Superior temporal gyrus (tissue), 1 donor: ENCODE results near the gene CDH3.

Source experiments
- DNase-seq: peaks from one replicate; pipeline ENCODE4 v3.0.0-alpha.2; 2016; ENCODE audit errors: extremely low spot score

CDH3 gene

DNA sequence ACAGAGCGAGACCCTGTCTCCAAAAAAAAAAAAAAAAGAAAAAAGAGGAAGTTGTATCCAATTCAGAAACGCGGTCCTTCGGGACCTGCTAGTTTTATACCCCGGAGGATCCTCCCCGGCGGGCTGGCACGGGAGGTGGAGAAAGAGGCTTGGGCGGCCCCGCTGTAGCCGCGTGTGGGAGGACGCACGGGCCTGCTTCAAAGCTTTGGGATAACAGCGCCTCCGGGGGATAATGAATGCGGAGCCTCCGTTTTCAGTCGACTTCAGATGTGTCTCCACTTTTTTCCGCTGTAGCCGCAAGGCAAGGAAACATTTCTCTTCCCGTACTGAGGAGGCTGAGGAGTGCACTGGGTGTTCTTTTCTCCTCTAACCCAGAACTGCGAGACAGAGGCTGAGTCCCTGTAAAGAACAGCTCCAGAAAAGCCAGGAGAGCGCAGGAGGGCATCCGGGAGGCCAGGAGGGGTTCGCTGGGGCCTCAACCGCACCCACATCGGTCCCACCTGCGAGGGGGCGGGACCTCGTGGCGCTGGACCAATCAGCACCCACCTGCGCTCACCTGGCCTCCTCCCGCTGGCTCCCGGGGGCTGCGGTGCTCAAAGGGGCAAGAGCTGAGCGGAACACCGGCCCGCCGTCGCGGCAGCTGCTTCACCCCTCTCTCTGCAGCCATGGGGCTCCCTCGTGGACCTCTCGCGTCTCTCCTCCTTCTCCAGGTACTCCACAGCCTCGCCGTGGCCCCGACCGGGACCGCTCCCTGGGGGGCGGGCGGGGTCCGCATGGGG, at the start of gene CDH3:
Gene CDH3 (plus strand): TSS at position 596 of the 779 bp plus-strand sequence. CDS start 70 bp downstream, at position 666.
- DNase-seq, result no peak

DNA sequence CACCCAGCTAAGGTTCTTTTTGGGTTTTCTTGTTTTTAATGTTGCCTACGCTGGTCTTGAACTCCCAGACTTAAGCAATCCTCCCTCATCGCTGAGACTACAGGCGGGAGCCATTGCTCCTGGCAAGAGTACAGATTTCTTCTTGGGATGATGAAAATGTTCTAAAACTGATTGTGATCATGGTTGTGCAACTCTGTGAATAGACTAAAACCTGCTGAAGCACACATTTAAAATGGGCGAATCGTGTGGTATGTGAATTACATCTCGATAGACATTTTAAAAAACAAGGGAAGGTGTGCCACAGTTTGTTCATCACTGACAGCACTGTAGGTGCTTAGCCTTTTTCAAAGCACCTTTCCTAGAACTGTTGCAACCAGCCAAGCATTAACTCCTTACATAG, 48.8 kb upstream of the CDH3 start:
- DNase-seq, result no peak

DNA sequence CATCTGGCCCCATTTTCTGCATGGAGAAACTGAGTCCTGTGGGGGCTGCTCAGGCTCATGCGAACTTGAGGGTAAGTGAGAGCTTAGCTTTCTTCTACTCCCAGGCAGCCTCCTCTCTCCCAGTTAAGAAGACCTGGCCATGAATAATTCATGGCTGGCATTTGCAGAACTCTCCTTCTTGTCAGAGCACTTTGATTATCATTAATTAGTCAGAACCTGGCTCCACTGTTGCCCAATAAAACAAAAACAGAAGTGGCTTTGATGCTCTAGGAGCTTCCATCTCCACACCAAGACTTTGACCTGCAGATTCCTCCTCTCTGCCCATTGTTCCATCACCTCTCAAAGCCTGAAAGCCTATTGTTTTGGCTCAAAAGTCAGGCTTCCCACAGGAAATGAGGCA, 45.5 kb upstream of the CDH3 start:
- no peak for DNase-seq

GRCh38 chr16:68605746-68606145, 39.4 kb upstream of the CDH3 start:
- DNase-seq, result no peak

GRCh38 chr16:68607443-68607842, 37.7 kb upstream of the CDH3 start:
- DNase-seq, result no peak

GRCh38 chr16:68608330-68608729, 36.8 kb upstream of the CDH3 start:
- no peak for DNase-seq

- DNase-seq, result no peak
These were observed 32.1 kb upstream of the CDH3 start for GRCh38 chr16:68612996-68613395.

- no peak for DNase-seq
These were observed 27.4 kb upstream of the CDH3 start for GRCh38 chr16:68617734-68618133.

- no peak for DNase-seq
These were observed 18.6 kb upstream of the CDH3 start for GRCh38 chr16:68626557-68626956.

GRCh38 chr16:68627951-68628425, 17.1 kb upstream of the CDH3 start:
- DNase-seq, result no peak

DNA sequence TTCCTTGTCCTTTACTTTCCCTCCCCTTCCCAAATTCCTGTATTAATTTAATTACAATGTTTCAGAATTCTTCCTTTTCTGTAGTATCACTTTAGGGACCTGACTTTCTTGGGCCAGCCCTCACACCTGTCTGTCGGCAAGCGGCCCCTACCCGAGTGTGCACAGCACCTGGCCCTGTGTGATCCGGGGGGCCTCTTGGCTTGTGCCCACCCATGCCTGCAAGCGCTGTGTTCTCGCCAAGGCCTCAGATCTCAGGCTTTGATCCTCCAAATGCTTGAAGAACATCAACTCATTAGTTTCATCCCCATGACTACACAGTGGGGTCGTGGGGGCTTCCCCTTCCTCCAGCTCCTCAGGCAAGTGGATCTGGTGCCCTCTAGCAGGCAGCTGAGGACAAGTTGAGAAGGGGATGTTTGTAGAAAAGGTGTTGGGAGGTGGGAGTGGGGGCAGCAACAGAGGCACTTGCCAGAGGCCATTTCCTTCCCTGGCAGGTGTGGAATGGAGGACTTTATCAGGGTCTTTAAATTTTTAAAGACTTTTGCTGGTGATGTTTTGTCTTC, 15.7 kb upstream of the CDH3 start:
- no peak for DNase-seq

DNA sequence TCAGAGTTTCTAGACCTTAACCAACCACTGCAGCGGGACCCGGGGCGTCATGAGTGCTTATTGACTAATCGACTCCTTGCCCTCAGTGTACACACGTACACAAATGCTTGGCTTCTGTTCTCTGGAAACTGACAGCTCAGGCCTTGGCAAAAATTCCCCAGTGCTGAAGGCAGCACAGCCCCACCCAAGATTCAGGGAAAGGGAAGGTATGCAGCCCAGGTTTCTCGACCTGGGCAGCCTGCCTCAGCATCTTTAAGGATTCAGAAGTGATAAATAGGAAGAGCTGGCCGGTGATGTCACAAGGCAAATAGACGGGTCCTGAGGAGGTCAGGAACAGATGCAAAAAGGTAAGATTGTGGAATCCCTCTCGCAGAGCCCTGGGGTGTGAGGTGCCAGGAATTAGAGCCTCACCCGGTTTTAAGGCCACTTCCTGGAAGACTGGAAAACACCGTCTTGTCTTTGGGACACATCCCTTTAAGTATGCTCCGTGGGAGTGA, 9.0 kb upstream of the CDH3 start:
- no peak for DNase-seq

GRCh38 chr16:68636818-68637217, 8.3 kb upstream of the CDH3 start:
- DNase-seq, result no peak

- no peak for DNase-seq
These were observed 4.1 kb upstream of the CDH3 start for GRCh38 chr16:68640972-68641371.

DNA sequence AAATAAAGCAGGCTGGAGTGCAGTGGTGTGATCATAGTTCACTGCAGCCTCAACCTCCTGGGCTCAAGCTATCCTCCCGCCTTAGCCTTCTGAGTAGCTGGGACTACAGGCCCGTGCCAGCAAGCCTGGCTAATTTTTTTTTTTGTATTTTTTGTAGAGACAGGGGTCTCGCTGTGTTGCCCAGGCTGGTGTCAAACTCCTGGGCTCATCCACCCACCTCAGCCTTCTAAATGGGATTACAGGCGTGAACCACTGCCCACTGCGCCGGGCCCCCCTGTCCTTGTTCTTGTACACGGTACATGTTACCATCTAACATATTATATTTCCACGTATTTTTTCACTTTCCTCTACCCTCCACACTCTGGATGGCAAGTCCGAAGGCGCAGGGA, 3.1 kb upstream of the CDH3 start:
- no peak for DNase-seq

GRCh38 chr16:68642436-68643101, 2.5 kb upstream of the CDH3 start:
- no peak for DNase-seq

- DNase-seq, result no peak
These were observed 1.9 kb upstream of the CDH3 start for GRCh38 chr16:68643227-68643626.

DNA sequence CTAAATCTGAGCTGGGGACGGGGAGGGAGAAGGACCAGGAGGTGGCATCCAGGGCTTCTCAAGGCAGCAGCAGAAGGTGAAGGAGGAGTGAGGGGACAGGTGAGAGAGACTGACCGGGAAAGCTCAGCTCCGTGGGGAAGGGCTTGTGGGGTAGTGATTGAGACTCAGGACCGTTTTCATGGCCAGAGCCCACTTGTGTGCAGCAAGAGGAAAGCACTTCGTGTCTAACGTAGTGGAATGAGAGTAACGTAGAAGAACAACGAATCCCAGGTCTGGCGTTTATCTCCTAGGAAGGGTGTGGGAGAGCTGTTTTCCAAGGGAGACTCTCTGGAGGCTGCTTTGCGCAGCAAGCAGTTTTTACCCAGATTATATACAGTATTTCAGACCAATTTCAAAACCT, 1.3 kb upstream of the CDH3 start:
- DNase-seq, result no peak

- DNase-seq, result no peak
These were observed 814 bp upstream of the CDH3 start for GRCh38 chr16:68644296-68644695.

DNA sequence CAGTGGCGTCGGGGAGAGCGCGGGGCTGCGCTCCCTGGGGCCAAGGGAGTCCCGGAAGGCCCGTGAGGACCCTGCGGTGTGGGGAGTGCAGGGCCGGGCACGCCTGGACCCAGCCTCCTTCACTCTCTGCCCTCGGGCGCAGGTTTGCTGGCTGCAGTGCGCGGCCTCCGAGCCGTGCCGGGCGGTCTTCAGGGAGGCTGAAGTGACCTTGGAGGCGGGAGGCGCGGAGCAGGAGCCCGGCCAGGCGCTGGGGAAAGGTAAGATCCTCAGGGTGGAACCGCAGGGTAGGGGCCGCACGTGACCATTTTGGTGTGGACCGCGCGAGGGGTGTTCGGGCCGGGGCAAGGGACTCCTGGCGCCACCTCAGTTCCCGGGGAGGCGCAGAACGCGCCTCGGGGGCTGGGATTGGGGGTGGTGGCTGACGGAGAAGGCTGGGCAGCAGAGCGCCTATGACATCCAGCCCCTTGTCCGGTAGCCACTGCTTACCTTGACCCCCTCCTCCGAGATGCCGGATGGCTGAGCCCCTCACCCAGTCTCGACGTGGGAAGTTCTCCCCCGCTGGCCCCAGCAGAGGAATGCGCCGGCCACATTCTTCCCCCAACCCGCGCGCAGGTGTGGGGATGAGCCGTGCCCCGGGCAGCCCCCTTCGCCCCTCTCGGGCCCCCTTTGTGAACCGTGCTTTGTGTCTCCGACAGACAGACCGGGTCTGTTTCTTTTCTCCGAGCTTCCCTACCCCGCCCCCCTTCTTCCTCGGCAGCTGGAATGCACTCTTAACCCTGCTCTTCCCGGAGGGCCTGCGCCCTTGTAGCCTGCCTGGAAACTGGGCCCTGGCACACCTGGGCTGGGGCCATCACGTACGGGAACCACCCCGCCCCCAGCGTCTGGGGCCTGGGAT, 631 bp downstream of the CDH3 start:
- no peak for DNase-seq

GRCh38 chr16:68646953-68647659, 2.0 kb downstream of the CDH3 start:
- no peak for DNase-seq
